ENCODE measurements around the gene ZNF331.

DNA sequence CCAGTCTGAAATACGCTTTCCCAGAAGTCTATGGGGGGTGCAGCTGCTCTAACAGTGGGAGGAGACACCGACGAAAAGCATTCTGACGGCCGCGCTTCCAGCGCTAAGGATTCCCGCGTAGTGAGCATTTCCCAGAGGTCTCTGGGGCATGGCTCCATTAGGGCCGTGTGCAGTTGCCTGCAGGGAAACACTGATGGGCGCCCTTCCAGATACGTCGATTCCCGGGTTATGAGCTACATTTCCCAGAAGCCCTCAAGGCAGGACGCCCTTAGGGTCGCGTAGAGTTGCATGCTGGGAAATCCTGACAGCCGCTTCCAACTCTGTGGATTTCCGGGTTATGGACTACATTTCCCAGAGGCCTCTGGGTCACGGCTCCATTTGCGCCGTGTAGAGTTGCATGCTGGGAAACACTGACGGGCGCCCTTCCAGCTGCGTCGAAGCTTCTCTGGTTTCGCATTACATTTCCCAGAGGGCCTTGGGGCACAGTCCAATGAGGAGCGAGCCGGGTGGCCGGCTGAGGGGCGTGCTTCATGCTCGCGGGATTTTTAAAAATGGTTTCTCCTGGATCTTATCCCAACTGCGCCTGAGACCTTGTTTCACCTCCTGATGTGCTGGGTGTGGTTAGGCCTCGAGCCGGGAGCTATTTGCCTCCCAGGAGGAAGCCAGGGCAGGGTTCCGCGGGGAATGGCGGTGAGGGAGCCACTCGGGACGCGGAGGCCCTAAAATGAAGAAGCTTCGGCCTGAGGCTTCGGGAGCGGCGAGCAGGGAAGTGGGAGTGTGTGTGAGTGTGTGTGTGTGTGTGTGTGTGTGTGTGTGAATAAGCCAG, 17.2 kb upstream of the ZNF331 start:
- TF ChIP-seq, protein P1, sequence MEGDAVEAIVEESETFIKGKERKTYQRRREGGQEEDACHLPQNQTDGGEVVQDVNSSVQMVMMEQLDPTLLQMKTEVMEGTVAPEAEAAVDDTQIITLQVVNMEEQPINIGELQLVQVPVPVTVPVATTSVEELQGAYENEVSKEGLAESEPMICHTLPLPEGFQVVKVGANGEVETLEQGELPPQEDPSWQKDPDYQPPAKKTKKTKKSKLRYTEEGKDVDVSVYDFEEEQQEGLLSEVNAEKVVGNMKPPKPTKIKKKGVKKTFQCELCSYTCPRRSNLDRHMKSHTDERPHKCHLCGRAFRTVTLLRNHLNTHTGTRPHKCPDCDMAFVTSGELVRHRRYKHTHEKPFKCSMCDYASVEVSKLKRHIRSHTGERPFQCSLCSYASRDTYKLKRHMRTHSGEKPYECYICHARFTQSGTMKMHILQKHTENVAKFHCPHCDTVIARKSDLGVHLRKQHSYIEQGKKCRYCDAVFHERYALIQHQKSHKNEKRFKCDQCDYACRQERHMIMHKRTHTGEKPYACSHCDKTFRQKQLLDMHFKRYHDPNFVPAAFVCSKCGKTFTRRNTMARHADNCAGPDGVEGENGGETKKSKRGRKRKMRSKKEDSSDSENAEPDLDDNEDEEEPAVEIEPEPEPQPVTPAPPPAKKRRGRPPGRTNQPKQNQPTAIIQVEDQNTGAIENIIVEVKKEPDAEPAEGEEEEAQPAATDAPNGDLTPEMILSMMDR (IDR thresholded peaks at IDR 0.05), result no peak
- no peak for TF ChIP-seq POLR2A (IDR thresholded peaks at IDR 0.05)

Measured in thyroid gland (tissue), 4 donors.